Stimulated activated effector memory CD8-positive, alpha-beta T cell treated with anti-CD3 and anti-CD28 coated beads, Interleukin-12 subunit alpha, Interleukin-12 subunit beta, amount 100 ng/mL, for 72 hours (primary cell): ENCODE measurements around the gene PLD4.

Experiments used
- ATAC-seq: fragments of 150-1000 bp; cut with Tn5 transposase; 2 replicates; pipeline ENCODE4 v1.10.0; 2021
- DNase-seq, 2 donors: peaks; one replicate each; pipeline ENCODE4 v3.0.0; 2021 to 2022; ENCODE audit warnings: low spot score in 2 of 2
- H3K27ac Mint-ChIP-seq: one replicate; pipeline ENCODE4 v1.8.0; 2022; ENCODE audit warnings: mild to moderate bottlenecking, mixed read lengths
- H3K36me3 Mint-ChIP-seq: one replicate; pipeline ENCODE4 v1.8.0; 2022; ENCODE audit warnings: mild to moderate bottlenecking, mixed read lengths
- H3K4me1 Mint-ChIP-seq: one replicate; pipeline ENCODE4 v1.8.0; 2022; ENCODE audit warnings: mixed read lengths
- H3K4me3 Mint-ChIP-seq: one replicate; pipeline ENCODE4 v1.8.0; 2022; ENCODE audit warnings: mild to moderate bottlenecking, mixed read lengths
- H3K9me3 Mint-ChIP-seq: one replicate; pipeline ENCODE4 v1.8.0; 2022; ENCODE audit warnings: mixed read lengths

The PLD4 gene

GRCh38 chr14:104974665-104975390 lies 50.1 kb downstream of the PLD4 start:
- DNase-seq: no peak
- Mint-ChIP-seq H3K36me3 (no peaks in the 10 kb centered on the region), H3K4me1 (peaks cover 28% of the 10 kb centered on the region), H3K27ac (no peak overlapping the region), H3K9me3 (no peaks in the 10 kb centered on the region), H3K4me3 (no peak overlapping the region)
- ATAC-seq: no peak

- Mint-ChIP-seq H3K4me3 (peak overlapping the region; percentile 51), H3K27ac (no peak overlapping the region), H3K4me1 (peaks cover 28% of the 10 kb centered on the region), H3K36me3 (no peaks in the 10 kb centered on the region), H3K9me3 (no peaks in the 10 kb centered on the region)
- ATAC-seq (peak; percentile 5), DNase-seq (no peak)
Observed at GRCh38 chr14:104975481-104976197, 51.0 kb downstream of the PLD4 start.

- DNase-seq (peak; percentile 95 to 96), ATAC-seq (peak; percentile 84)
- peaks cover 28% of the 10 kb centered on the region for H3K4me1 Mint-ChIP-seq
- no peaks in the 10 kb centered on the region for H3K36me3 Mint-ChIP-seq
- peak overlapping the region; percentile 51 for H3K4me3 Mint-ChIP-seq
- no peak overlapping the region for H3K27ac Mint-ChIP-seq
- H3K9me3 Mint-ChIP-seq: no peaks in the 10 kb centered on the region
Observed at GRCh38 chr14:104976198-104977007, 51.7 kb downstream of the PLD4 start.

GRCh38 chr14:104977008-104977680 lies 52.5 kb downstream of the PLD4 start:
- Mint-ChIP-seq H3K27ac (no peak overlapping the region), H3K4me1 (peaks cover 28% of the 10 kb centered on the region), H3K36me3 (no peaks in the 10 kb centered on the region), H3K9me3 (no peaks in the 10 kb centered on the region), H3K4me3 (peak overlapping the region; percentile 67)
- ATAC-seq (no peak), DNase-seq (no peak)

GRCh38 chr14:104977681-104978653 lies 53.3 kb downstream of the PLD4 start, which contains the start of gene AHNAK2:
TSS of gene AHNAK2 (minus strand) at chr14:104978374. CDS start at chr14:104978237, 137 bp downstream.
- no peak within 1 kb of the TSS for H3K27ac Mint-ChIP-seq
- peak; percentile 69 for ATAC-seq
- H3K4me3 Mint-ChIP-seq: peak within 1 kb of the TSS; percentile 67

GRCh38 chr14:104978746-104979691 lies 54.3 kb downstream of the PLD4 start:
- Mint-ChIP-seq H3K4me3 (peak overlapping the region; percentile 36), H3K9me3 (no peaks in the 10 kb centered on the region), H3K36me3 (no peaks in the 10 kb centered on the region), H3K4me1 (peaks cover 28% of the 10 kb centered on the region), H3K27ac (no peak overlapping the region)
- ATAC-seq: no peak
- DNase-seq: no peak

More at GRCh38 chr14:104977681-104978653, 53.3 kb downstream of the PLD4 start, which contains the start of gene AHNAK2:
- DNase-seq: no peak
- Mint-ChIP-seq H3K36me3 (no peaks in the 10 kb centered on the region), H3K4me1 (peaks cover 28% of the 10 kb centered on the region), H3K9me3 (no peaks in the 10 kb centered on the region)

GRCh38 chr14:104979758-104980610 lies 55.3 kb downstream of the PLD4 start:
- Mint-ChIP-seq H3K9me3 (no peaks in the 10 kb centered on the region), H3K4me3 (no peak overlapping the region), H3K4me1 (peaks cover 35% of the 10 kb centered on the region), H3K36me3 (peaks cover 7% of the 10 kb centered on the region), H3K27ac (no peak overlapping the region)
- DNase-seq (no peak), ATAC-seq (no peak)

GRCh38 chr14:104980611-104981531 lies 56.2 kb downstream of the PLD4 start:
- DNase-seq (no peak), ATAC-seq (no peak)
- Mint-ChIP-seq H3K27ac (no peak overlapping the region), H3K4me3 (no peak overlapping the region), H3K4me1 (peaks cover 31% of the 10 kb centered on the region), H3K36me3 (peaks cover 7% of the 10 kb centered on the region), H3K9me3 (no peaks in the 10 kb centered on the region)

GRCh38 chr14:104981699-104982541 lies 57.2 kb downstream of the PLD4 start:
- DNase-seq: no peak
- H3K4me3 Mint-ChIP-seq: no peak overlapping the region
- H3K9me3 Mint-ChIP-seq: no peaks in the 10 kb centered on the region
- H3K36me3 Mint-ChIP-seq: peaks cover 7% of the 10 kb centered on the region
- ATAC-seq: no peak
- no peak overlapping the region for H3K27ac Mint-ChIP-seq
- peaks cover 25% of the 10 kb centered on the region for H3K4me1 Mint-ChIP-seq

- DNase-seq (no peak), ATAC-seq (no peak)
- H3K4me3 Mint-ChIP-seq: no peak overlapping the region
- H3K36me3 Mint-ChIP-seq: peaks cover 7% of the 10 kb centered on the region
- H3K27ac Mint-ChIP-seq: no peak overlapping the region
- H3K9me3 Mint-ChIP-seq: no peaks in the 10 kb centered on the region
- peaks cover 27% of the 10 kb centered on the region for H3K4me1 Mint-ChIP-seq
Observed at GRCh38 chr14:104982548-104983230, 58.0 kb downstream of the PLD4 start.
